ENCODE results near the gene CLEC7A.

- TF ChIP-seq POLR2A (IDR thresholded peaks at IDR 0.05; ENCODE audit: low read depth, low read length) = no peak
- TF ChIP-seq POLR2AphosphoS5 (IDR thresholded peaks at IDR 0.05; ENCODE audit: low read depth, low read length) = no peak
Observed at GRCh38 chr12:10165421-10165820, 35.4 kb upstream of the CLEC7A start.

Data from GM12892 (cell line).